ENCODE data around the gene GIGYF2. TPM values are rescaled to one million over a fixed set of nuclear protein-coding genes. Genes with fewer than 3 reads are reported as not detected.

GIGYF2 gene
- total and polyA plus RNA-seq, 2 experiments from 2014 or later: 29.8 to 63.6 TPM

- no peak overlapping the region for H3K27ac ChIP-seq
- DNase-seq (ENCODE audit: low spot score): peak; percentile 73
- TF ChIP-seq CTCF (IDR thresholded peaks at IDR 0.05; ENCODE audit: poor library complexity) (peak; percentile 29), EZH2 (IDR thresholded peaks at IDR 0.05; ENCODE audit: borderline replicate concordance) (peak; percentile 47), EZH2phosphoT487 (IDR thresholded peaks at IDR 0.05; ENCODE audit: low read depth, severe bottlenecking, unreplicated experiment) (no peak)
- H3K27me3 ChIP-seq: no peaks in the 10 kb centered on the region
- no peaks in the 10 kb centered on the region for H4K20me1 ChIP-seq (ENCODE audit: insufficient read depth, poor library complexity, severe bottlenecking)
- H3K36me3 ChIP-seq (replicated peaks; ENCODE audit: insufficient read depth, low read depth): no peaks in the 10 kb centered on the region
- no peaks in the 10 kb centered on the region for H3K9me2 ChIP-seq (replicated peaks; ENCODE audit: insufficient read depth)
- H3K4me2 ChIP-seq: peak overlapping the region; percentile 91
- peak overlapping the region; percentile 45 for H3K4me3 ChIP-seq
- H3K9me3 ChIP-seq (ENCODE audit: low read depth): no peaks in the 10 kb centered on the region
- peak overlapping the region; percentile 49 for H2AFZ ChIP-seq
- peaks cover 8% of the 10 kb centered on the region for H3K4me1 ChIP-seq (ENCODE audit: insufficient read depth)
- H3K79me2 ChIP-seq: no peaks in the 10 kb centered on the region
- WGBS (ENCODE audit: low lambda C conversion rate, missing lambda C conversion rate): 2% methylated on average over 69 of the region's 119 CpGs
Observed at GRCh38 chr2:232876161-232876977, 179.2 kb downstream of the GIGYF2 start.

GRCh38 chr2:232876978-232877441 lies 179.9 kb downstream of the GIGYF2 start:
- Histone ChIP-seq H3K9me2 (replicated peaks; ENCODE audit: insufficient read depth) (no peaks in the 10 kb centered on the region), H3K36me3 (replicated peaks; ENCODE audit: insufficient read depth, low read depth) (no peaks in the 10 kb centered on the region), H3K4me3 (peak overlapping the region; percentile 45), H3K9me3 (ENCODE audit: low read depth) (no peaks in the 10 kb centered on the region), H3K4me1 (ENCODE audit: insufficient read depth) (peaks cover 8% of the 10 kb centered on the region), H3K79me2 (no peaks in the 10 kb centered on the region), H3K27ac (no peak overlapping the region), H2AFZ (peak overlapping the region; percentile 49), H3K27me3 (no peaks in the 10 kb centered on the region), H3K4me2 (peak overlapping the region; percentile 91), H4K20me1 (ENCODE audit: insufficient read depth, poor library complexity, severe bottlenecking) (no peaks in the 10 kb centered on the region)
- WGBS (ENCODE audit: low lambda C conversion rate, missing lambda C conversion rate): 38% methylated on average over 17 of the region's 21 CpGs
- TF ChIP-seq EZH2 (IDR thresholded peaks at IDR 0.05; ENCODE audit: borderline replicate concordance) (no peak), CTCF (IDR thresholded peaks at IDR 0.05; ENCODE audit: poor library complexity) (no peak), EZH2phosphoT487 (IDR thresholded peaks at IDR 0.05; ENCODE audit: low read depth, severe bottlenecking, unreplicated experiment) (no peak)
- no peak for DNase-seq (ENCODE audit: low spot score)

- TF ChIP-seq CTCF (IDR thresholded peaks at IDR 0.05; ENCODE audit: poor library complexity) (no peak), EZH2phosphoT487 (IDR thresholded peaks at IDR 0.05; ENCODE audit: low read depth, severe bottlenecking, unreplicated experiment) (no peak), EZH2 (IDR thresholded peaks at IDR 0.05; ENCODE audit: borderline replicate concordance) (no peak)
- WGBS (ENCODE audit: low lambda C conversion rate, missing lambda C conversion rate): 95% methylated on average over 13 of the region's 13 CpGs
- H3K79me2 ChIP-seq: no peaks in the 10 kb centered on the region
- no peak overlapping the region for H3K4me2 ChIP-seq
- no peaks in the 10 kb centered on the region for H3K9me3 ChIP-seq (ENCODE audit: low read depth)
- no peaks in the 10 kb centered on the region for H3K9me2 ChIP-seq (replicated peaks; ENCODE audit: insufficient read depth)
- H2AFZ ChIP-seq: no peak overlapping the region
- peaks cover 8% of the 10 kb centered on the region for H3K4me1 ChIP-seq (ENCODE audit: insufficient read depth)
- no peak overlapping the region for H3K4me3 ChIP-seq
- no peaks in the 10 kb centered on the region for H3K27me3 ChIP-seq
- no peaks in the 10 kb centered on the region for H4K20me1 ChIP-seq (ENCODE audit: insufficient read depth, poor library complexity, severe bottlenecking)
- DNase-seq (ENCODE audit: low spot score): no peak
- no peaks in the 10 kb centered on the region for H3K36me3 ChIP-seq (replicated peaks; ENCODE audit: insufficient read depth, low read depth)
- H3K27ac ChIP-seq: no peak overlapping the region
Observed at GRCh38 chr2:232877940-232878511, 180.9 kb downstream of the GIGYF2 start.

Data from hepatocyte (in vitro differentiated cells).